Adipocyte (in vitro differentiated cells): ENCODE measurements around the gene RNF138.

Source experiments
- DNase-seq: peaks from one replicate; pipeline ENCODE4 v3.0.0-alpha.2; 2015; ENCODE audit warnings: low read depth
- H3K27me3 ChIP-seq: replicated peaks from 2 replicates; pipeline ENCODE4 v1.7.0; 2013; ENCODE audit warnings: mild to moderate bottlenecking, low read length, moderate library complexity; ENCODE audit not compliant: control insufficient read depth, insufficient read depth
- H3K36me3 ChIP-seq: 2 replicates; pipeline ENCODE4 v1.7.0; 2013; ENCODE audit warnings: low read length, mild to moderate bottlenecking, moderate library complexity; ENCODE audit not compliant: control insufficient read depth, insufficient read depth, severe bottlenecking
- H3K4me1 ChIP-seq: 2 replicates; pipeline ENCODE4 v1.7.0; 2013; ENCODE audit warnings: mild to moderate bottlenecking, low read length, moderate library complexity; ENCODE audit not compliant: control insufficient read depth, insufficient read depth
- H3K4me3 ChIP-seq: 2 replicates; pipeline ENCODE4 v1.7.0; 2013; ENCODE audit warnings: mild to moderate bottlenecking, low read length, moderate library complexity
- H3K9ac ChIP-seq: 2 replicates; pipeline ENCODE4 v1.7.0; 2013; ENCODE audit warnings: mild to moderate bottlenecking, low read length, moderate library complexity
- H3K9me3 ChIP-seq: 2 replicates; pipeline ENCODE4 v1.7.0; 2013; ENCODE audit warnings: mild to moderate bottlenecking, low read length, moderate library complexity; ENCODE audit not compliant: control insufficient read depth

The RNF138 gene

DNA sequence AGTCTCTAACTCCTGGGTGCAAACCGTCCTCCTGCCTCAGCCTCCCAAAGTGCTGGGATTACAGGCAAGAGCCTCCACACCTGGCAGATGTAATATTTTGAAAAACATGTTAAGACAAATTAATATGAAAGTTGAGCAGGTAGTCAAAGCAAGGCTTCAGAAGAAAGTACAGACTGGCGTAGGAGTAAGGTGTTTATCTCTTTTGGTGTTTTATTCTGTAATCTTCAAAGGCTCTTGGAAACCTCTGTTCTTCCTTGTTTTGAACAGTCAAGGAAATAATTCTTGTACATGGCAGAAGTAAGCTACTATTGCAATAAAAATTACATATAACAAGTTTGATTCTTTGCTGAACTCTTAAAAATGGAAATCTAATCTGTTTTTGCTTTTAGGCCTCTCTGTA, 5.3 kb downstream of the RNF138 start:
- no peak overlapping the region for H3K9ac ChIP-seq
- no peaks in the 10 kb centered on the region for H3K27me3 ChIP-seq
- H3K36me3 ChIP-seq = peaks cover 13% of the 10 kb centered on the region
- no peak overlapping the region for H3K4me3 ChIP-seq
- no peak for DNase-seq
- peaks cover 9% of the 10 kb centered on the region for H3K4me1 ChIP-seq
- H3K9me3 ChIP-seq = no peaks in the 10 kb centered on the region

DNA sequence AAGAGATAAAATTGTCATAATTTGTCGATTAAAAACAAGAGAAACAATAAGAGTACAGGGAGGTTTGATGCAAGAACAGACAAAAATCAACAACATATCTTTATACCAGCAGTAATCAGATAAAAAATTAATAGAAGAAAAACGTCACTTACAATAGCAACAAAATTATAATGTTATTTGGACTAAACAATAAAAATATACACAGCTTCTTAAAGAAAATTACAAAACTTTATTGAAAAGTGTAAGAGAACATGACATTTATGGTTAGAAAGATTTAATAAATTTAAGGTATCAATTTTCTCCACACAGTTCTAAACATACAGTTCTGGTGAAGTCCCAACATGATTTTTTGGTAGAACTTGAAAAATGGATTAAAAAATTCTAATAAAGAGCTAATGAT, 12.8 kb downstream of the RNF138 start:
- Histone ChIP-seq H3K9ac (no peak overlapping the region), H3K27me3 (no peaks in the 10 kb centered on the region), H3K9me3 (no peaks in the 10 kb centered on the region), H3K36me3 (no peaks in the 10 kb centered on the region), H3K4me1 (no peaks in the 10 kb centered on the region), H3K4me3 (no peak overlapping the region)
- DNase-seq = no peak

DNA sequence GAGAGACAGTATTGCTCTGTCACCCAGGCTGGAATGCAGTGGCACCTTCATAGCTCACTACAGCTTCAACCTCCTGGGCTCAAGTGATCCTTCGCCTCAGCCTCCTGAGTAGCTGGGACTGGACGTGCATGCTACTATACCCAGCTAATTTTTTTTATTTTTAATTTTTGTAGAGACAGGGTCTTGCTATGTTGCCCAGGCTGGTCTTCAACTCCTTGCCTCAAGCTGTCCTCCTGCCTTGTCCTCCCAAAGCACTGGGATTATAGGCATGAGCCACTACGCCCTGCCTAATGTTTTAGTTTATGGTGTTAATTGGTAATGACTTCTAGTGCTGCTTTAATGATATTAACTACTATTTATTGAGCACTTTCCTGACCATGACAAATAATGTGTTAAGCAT, 18.3 kb downstream of the RNF138 start:
- DNase-seq = no peak
- no peaks in the 10 kb centered on the region for H3K9me3 ChIP-seq
- H3K4me3 ChIP-seq = no peak overlapping the region
- H3K36me3 ChIP-seq = peaks cover 11% of the 10 kb centered on the region
- H3K9ac ChIP-seq = no peak overlapping the region
- no peaks in the 10 kb centered on the region for H3K27me3 ChIP-seq
- H3K4me1 ChIP-seq = no peaks in the 10 kb centered on the region

DNA sequence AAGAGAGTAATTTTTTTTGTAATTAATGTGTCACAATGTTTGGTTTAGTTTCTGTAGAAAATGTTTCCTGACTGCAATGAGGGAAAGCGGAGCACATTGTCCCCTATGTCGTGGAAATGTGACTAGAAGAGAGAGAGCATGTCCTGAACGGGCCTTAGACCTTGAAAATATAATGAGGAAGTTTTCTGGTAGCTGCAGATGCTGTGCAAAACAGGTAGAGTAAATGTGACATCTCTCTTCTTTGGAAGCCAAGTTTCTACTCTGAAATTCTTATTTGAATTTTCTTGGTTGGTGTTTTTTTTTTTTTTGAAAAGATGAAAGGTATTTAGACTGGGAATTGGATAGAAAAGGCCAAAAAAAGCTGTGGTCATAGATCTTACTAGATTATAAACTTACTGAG, 20.0 kb downstream of the RNF138 start:
- Histone ChIP-seq H3K4me3 (no peak overlapping the region), H3K4me1 (no peaks in the 10 kb centered on the region), H3K9ac (no peak overlapping the region), H3K36me3 (peaks cover 18% of the 10 kb centered on the region), H3K27me3 (no peaks in the 10 kb centered on the region), H3K9me3 (no peaks in the 10 kb centered on the region)
- no peak for DNase-seq

DNA sequence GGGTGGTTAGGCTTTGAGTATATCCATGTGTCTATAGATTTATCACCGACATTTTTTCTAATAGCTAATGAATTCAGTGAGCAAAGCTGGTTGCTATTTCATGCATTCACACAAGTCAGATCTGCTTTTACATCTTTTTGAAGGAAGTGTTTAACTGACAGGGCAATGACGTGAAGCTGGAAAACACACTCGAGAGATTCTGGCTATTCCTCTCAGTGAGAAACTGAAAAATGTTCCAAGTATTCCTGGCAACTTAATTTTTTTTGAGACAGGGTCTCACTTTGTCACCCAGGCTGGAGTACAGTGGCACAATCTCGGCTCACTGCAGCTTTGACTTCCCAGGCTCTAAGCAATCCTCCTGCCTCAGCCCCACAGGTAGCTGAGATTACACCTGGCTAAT, 21.2 kb downstream of the RNF138 start:
- DNase-seq = no peak
- Histone ChIP-seq H3K4me3 (no peak overlapping the region), H3K4me1 (no peaks in the 10 kb centered on the region), H3K36me3 (peaks cover 24% of the 10 kb centered on the region), H3K27me3 (no peaks in the 10 kb centered on the region), H3K9me3 (no peaks in the 10 kb centered on the region), H3K9ac (no peak overlapping the region)

DNA sequence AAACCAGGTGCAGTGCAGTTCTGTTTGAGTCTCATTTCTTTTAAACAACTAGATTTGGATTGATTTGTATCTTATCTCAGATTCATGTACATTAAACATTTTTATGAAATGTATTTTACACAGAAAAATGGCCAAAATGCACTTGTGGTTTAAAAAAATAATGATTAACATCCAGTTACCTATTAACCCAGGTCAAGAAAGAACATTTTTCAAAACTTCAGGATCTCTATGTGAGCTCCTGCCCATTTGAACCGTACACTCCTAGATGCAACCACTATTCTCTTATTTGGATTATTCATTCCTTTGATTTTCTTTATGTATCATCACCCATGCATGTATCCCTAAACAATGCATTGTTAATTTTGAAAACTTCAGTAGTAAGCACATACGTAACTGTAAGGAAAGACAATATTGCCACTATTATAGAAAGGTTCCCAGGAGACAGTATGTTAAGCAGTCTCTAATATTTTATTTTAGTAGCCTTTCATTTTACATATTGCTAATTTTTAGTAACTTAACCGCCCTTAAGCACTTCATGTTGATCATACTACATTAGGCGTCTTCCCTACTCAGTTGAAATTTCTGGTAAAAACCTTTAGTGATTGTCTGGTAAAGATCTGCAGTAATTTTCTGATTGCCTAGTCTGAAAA, 22.7 kb downstream of the RNF138 start:
- no peaks in the 10 kb centered on the region for H3K4me1 ChIP-seq
- no peak overlapping the region for H3K9ac ChIP-seq
- no peaks in the 10 kb centered on the region for H3K9me3 ChIP-seq
- DNase-seq = no peak
- no peak overlapping the region for H3K4me3 ChIP-seq
- H3K36me3 ChIP-seq = peaks cover 27% of the 10 kb centered on the region
- no peaks in the 10 kb centered on the region for H3K27me3 ChIP-seq

DNA sequence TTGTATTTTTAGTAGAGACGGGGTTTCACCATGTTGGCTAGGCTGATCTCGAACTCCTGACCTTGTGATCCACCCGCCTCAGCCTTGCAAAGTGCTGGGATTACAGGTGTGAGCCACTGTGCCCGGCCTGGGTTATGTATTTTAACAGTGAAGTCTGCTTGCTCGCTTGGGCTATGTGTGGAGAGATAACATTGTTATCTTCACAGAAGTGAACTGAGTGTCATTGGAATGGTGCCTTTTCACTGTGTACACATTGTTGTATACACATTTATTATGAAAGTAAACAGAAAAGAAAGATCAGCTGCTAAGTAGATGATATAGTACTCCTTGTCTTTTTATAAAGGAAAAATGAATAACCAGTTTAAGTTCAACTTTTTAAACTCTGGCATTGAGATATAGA, 30.4 kb downstream of the RNF138 start:
- Histone ChIP-seq H3K9ac (no peak overlapping the region), H3K27me3 (no peaks in the 10 kb centered on the region), H3K4me1 (no peaks in the 10 kb centered on the region), H3K36me3 (peaks cover 38% of the 10 kb centered on the region), H3K4me3 (no peak overlapping the region), H3K9me3 (no peaks in the 10 kb centered on the region)
- no peak for DNase-seq

DNA sequence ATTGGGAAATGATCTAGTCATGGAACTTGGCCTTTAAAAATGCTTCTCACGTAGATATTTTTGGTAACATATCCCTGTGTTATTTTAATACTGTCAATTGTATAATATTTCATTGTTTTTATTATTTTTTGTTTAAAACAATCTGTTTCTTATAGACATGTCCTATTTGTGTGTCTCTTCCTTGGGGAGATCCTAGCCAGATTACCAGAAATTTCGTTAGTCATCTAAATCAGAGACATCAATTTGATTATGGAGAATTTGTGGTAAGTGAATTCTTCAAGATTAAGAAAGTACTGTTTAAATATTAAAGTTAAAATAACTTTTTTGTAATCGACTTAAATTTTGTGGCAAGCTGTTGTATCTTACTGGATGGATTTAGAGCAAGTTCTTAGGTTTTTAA, 34.9 kb downstream of the RNF138 start:
- H3K4me1 ChIP-seq = no peaks in the 10 kb centered on the region
- peaks cover 53% of the 10 kb centered on the region for H3K36me3 ChIP-seq
- no peaks in the 10 kb centered on the region for H3K27me3 ChIP-seq
- H3K9me3 ChIP-seq = no peaks in the 10 kb centered on the region
- H3K4me3 ChIP-seq = no peak overlapping the region
- no peak for DNase-seq
- no peak overlapping the region for H3K9ac ChIP-seq

DNA sequence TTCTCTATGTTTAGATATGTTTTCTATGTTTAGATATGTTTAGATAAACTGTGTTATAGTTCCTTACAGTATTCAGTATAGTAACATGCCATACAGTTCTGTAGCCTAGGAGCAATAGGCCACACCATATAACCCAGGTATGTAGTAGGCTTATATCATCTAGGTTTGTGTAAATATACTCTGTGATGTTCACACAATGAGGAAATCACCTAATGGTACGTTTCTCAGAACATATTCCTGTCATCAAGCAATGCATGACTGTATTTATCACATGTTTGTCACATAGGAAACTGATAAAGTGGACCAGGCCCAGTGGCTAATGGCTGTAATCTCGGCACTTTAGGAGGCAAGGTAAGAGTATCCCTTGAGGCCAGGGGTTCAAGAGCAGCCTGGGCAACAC, 44.0 kb downstream of the RNF138 start:
- DNase-seq = no peak
- Histone ChIP-seq H3K9me3 (no peaks in the 10 kb centered on the region), H3K4me1 (no peaks in the 10 kb centered on the region), H3K27me3 (no peaks in the 10 kb centered on the region), H3K36me3 (peaks cover 7% of the 10 kb centered on the region), H3K4me3 (no peak overlapping the region), H3K9ac (no peak overlapping the region)

DNA sequence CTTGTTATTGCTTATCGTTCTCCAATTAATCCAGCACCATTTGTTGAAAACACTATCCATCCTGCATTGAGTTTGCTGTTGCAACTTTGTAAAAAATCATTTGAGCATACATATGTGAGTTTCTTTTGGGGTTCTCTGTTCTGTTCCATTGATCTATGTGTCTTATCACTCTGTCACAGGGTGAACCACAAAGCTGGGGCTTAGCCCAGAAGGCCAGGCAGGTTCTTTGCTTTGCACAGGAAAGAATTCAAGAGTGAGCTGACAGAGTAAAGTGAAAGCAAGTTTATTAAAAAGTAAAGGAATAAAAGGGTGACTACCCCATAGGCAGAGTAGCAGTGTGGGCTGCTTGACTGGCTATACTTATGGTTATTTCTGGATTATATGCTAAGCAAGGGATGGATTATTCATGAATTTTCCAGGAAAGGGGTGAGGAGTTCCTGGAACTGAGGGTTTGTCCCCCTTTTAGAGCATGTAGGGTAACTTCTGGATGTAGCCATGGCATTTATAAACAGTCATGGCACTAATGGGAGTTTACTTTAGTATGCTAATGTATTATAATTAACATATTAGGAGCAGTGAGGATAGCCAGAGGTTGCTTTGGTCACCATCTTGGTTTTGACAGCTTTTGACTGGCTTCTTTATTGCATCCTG, 46.8 kb downstream of the RNF138 start:
- Histone ChIP-seq H3K9me3 (no peaks in the 10 kb centered on the region), H3K9ac (no peak overlapping the region), H3K4me1 (no peaks in the 10 kb centered on the region), H3K36me3 (no peaks in the 10 kb centered on the region), H3K4me3 (no peak overlapping the region), H3K27me3 (no peaks in the 10 kb centered on the region)
- no peak for DNase-seq

DNA sequence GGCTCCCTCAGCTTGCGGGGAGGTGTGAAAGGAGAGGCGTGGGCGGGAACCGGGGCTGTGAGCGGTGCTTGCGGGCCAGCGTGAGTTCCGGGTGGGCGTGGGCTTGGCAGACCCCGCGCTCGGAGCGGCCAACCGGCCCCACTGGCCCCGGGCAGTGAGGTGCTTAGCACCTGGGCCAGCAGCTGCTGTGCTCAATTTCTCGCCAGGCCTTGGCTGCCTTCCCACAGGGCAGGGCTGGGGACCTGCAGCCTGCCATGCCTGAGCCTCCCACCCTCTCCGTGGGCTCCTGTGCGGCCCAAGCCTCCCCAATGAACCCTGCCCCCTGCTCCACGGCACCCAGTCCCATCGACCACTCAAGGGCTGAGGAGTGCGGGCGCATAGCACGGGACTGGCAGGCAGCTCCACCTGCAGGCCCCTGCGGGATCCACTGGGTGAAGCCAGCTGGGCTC, 48.2 kb downstream of the RNF138 start:
- H3K4me1 ChIP-seq = no peaks in the 10 kb centered on the region
- no peak overlapping the region for H3K9ac ChIP-seq
- no peak overlapping the region for H3K4me3 ChIP-seq
- H3K27me3 ChIP-seq = peaks cover under 1% of the 10 kb centered on the region
- DNase-seq = no peak
- H3K9me3 ChIP-seq = no peaks in the 10 kb centered on the region
- no peaks in the 10 kb centered on the region for H3K36me3 ChIP-seq
